OCI-LY7 (cell line): ENCODE results near the gene ARMC5.

Source experiments
- EZH2phosphoT487 ChIP-seq: fragments of 200-600 bp; sonication (generic); IDR thresholded peaks from 2 replicates; pipeline ENCODE4 v1.6.1; 2018; ENCODE audit warnings: low read depth, borderline replicate concordance, mild to moderate bottlenecking, mixed run types, antibody characterized with exemption, low read length, moderate library complexity, mixed read lengths
- TF ChIP-seq, protein P1 (sequence below): fragments of 200-600 bp; sonication (generic); conservative IDR thresholded peaks from 2 replicates; pipeline ENCODE4 v1.5.1; 2014; ENCODE audit warnings: mild to moderate bottlenecking, antibody characterized with exemption, low read length, moderate library complexity, mixed read lengths

DNA sequence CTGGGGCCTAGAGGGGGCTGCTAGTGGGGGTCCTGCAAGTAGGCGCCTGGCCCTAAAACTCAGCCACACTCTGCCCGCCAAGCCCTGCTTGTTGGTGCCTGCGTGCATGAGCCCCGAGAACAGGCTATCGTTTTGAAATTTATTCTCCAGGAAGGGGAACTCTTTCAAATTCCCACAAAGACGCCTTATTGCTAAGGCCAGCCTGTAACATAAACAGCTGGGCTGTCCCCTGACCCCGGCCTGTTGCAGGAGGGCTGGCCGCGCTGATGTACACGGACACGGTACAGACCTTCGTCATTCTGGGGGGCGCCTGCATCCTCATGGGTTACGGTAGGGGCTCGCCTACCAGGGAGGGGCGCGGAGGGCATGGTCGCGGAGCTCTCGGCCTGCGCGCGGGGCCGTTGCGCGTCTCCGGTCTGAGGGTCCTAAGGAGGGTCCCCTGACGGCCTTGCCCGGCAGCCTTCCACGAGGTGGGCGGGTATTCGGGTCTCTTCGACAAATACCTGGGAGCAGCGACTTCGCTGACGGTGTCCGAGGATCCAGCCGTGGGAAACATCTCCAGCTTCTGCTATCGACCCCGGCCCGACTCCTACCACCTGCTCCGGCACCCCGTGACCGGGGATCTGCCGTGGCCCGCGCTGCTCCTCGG, 27.9 kb downstream of the ARMC5 start:
- TF ChIP-seq, protein P1, sequence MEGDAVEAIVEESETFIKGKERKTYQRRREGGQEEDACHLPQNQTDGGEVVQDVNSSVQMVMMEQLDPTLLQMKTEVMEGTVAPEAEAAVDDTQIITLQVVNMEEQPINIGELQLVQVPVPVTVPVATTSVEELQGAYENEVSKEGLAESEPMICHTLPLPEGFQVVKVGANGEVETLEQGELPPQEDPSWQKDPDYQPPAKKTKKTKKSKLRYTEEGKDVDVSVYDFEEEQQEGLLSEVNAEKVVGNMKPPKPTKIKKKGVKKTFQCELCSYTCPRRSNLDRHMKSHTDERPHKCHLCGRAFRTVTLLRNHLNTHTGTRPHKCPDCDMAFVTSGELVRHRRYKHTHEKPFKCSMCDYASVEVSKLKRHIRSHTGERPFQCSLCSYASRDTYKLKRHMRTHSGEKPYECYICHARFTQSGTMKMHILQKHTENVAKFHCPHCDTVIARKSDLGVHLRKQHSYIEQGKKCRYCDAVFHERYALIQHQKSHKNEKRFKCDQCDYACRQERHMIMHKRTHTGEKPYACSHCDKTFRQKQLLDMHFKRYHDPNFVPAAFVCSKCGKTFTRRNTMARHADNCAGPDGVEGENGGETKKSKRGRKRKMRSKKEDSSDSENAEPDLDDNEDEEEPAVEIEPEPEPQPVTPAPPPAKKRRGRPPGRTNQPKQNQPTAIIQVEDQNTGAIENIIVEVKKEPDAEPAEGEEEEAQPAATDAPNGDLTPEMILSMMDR, result no peak
- TF ChIP-seq EZH2phosphoT487, result no peak
